NCI-H1417 (cell line): ENCODE measurements around the gene RBM43.
A peak's percentile ranks its signal among the peaks of the same experiment; 100 is the strongest.
"Not testable (repeated sequence)": the region's sequence is repeated elsewhere in the genome, so short reads cannot be mapped to it uniquely, and the experiment has no call there.

ENCODE experiments used
- DNase-seq, 3 experiments: peaks; one replicate each; lab custom pipeline; 2025; lab: John Stamatoyannopoulos, UW

Gene RBM43

DNA sequence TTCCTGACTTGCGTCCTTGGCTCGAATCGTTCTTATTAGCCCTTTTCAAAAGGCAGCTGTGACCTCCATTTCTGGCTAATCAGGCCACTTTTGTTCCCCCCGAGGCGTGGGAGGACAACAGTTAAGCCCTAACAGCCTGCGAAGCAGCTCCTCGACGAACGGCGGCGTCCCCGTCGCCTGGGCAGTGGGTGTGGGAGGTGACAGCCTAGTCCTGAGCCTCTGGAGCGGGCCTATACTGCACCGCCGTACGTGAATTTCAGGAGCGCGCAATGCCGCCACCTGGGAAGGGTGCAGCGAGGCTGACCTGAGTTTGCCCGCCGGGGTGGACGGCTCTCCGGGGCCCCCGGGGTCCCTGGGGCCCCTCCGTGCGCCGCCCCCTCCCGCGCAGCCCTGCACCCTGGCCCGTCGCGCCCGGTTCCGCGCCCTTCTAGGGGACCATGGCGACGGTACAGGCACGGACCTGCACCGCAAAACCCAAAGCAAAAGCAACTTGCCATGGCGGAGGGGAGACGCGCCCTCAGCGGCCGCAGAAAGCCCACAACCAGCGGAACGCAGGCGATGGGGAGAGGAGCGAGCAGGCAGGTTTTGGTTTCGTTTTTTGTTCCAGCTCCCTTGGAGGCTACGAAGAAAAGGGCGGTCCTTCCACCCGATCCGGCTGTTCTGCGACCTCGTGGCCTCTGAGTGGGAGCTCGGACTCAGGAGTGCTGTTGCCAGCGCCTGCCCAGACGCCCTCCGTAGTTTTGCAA, at the start of gene RBM43:
RBM43 (minus strand) TSS at position 633 of the 746 bp plus-strand sequence; CDS start at position 497, 136 bp downstream.
- DNase-seq = peak; percentile 54 to 92 (median 91)

DNA sequence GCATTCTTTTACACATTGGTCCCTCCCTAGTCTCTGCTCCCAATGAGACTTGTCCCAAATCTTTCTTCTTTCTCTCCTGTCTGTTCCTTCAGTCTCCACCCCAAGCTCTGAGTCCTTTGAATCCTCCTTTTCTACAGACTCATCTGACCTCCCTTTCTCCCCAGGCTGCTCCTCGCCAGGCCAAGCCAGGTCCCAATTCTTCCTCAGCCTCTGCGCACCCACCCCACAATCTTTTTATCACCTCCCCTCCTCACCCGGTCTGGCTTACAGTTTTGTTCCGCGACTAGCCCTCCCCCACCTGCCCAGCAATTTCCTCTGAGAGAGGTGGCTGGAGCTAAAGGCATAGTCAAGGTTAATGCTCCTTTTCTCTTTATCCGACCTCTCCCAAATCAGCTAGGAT, 48.6 kb upstream of the RBM43 start:
- DNase-seq = not testable (repeated sequence)

DNA sequence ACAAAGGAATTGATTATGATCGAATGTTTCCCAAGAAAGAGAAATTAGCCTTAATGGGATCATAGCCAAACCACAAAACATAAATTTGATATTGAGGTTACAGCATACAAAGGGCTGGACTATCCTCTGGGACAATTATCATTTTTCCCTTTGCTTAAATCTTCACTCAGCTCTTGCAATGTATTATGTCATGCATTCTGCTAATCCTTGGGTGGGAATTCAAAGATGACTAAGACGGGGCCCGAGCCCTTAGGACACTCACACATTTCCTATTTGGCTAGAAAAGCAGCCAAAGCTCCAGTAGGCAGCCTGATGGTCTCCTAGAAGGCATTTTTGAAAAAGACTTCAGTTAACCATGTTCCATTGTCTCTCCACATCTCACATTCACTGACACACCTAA, 45.0 kb upstream of the RBM43 start:
- DNase-seq = no peak

DNA sequence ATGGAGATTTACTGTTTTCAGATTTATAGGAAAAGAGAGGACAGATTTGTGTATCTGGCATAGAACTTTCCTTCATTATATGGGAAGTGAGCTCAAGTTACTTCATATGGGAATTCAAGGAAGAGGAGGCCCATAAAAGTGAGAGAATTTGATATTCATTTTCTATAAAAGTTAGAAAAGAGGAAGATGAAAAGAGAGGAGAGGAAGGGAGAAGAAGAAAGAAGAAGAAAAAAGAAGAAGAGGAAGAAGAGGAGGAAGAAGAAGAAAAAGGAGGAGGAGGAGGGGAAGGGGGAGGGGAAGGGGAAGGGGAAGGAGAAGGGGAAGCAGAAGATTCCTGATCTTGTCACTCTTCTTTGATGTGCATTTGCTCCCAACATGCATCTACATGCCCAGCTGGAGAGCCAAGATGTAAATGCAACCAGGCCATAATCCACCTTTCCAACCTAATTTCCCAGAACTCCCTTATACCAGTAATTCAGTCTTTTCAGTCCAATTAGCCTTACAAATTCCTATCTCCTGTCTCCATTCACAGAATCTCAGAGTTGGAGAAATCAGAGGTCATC, 43.5 kb upstream of the RBM43 start:
- no peak for DNase-seq

DNA sequence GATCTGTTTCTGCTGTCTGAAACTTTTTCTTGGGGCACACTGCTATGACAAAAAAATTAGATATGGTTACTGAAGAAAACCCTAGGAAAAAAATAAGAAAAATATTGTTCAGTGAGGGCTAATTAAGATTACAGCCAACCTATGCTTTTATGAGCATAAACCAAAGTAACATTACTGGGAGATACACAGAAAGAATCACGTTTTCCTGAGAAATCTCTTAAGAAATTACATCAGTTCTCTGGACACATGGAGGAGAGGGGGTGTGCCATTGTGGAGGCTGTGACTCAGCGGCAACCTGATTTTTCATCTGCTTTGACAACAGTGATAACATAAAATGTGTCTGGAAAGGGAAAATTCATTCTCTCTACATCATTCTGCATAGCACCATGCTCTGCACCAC, 41.2 kb upstream of the RBM43 start:
- no peak for DNase-seq

DNA sequence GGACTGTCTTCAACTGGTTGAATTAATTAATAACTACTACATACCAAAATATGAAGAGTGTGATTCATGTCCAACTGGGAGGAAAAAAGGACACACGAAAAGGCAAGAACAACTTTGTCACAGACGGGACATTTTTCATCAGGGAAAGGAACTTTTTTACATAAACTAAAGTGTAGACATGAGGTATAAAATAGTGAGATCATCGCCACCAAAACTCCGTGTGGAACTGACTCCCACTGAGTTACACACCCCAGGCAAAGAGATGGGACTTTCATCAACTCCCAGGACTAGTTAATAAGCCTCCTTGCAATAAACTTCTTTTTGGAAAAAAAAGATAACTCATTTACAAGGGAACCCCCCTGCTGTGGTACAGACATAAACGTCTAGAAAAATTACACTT, 40.7 kb upstream of the RBM43 start:
- DNase-seq = no peak

DNA sequence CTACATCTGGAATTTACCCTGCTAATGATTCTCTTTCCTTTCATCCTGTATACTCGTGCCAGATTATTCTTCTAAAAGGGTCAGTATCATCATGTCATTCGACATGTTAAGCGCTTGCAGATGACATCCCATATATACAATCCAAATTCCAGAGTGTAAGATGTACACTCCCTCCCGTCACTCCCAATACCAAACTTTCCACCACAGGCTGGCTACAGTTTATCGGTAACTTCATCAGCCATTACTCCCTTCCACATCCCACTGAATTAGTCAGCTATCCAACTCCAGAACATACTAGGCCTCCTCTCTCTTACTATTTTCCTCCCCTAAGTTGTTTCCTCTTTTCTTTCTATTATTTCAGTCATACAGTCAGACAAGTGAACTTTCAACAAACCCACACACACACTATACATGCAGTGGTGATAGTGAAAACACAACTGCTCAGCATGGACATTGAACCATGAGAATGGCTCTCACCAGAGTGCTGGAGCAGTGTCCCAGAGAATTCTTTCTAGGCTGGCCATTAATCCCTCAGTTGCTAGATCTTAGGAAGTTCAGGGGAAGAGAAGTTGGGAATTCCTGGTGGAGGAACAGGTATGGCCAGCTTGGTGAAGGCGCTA, 38.4 kb upstream of the RBM43 start:
- no peak for DNase-seq

DNA sequence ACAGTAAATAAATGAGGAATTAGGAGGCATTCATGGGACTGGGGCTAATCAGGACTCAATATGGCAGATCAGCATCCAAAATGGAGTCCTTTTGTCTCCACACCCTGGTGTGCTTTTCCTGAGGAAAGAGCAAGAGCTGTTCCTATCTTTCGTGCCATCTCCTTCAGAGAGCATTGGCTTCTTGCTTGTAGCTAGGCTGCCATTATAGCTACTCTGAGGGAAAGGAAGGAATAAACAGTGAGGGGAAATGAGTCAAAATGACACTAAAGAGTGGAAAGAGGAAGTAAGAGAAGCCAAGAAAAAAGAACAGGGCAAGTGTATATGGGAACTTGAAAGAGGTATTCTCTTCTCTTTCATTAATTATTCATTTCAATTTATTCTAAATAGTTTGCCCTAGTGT, 36.2 kb upstream of the RBM43 start:
- no peak for DNase-seq

DNA sequence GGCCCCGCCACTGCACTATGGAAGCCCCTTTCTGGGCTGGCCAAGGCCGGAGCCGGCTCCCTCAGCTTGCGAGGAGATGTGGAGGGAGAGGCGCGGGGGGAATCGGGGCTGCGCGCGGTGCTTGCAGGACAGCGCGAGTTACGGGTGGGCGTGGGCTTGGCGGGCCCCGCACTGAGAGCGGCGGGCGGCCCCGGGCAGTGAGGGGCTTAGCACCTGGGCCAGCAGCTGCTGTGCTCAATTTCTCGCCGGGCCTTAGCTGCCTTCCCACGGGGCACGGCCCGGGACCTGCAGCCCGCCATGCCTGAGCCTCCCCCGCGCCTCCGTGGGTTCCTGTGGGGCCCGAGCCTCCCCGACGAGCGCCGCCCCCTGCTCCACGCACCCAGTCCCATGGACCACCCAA, 34.3 kb upstream of the RBM43 start:
- not testable (repeated sequence) for DNase-seq

DNA sequence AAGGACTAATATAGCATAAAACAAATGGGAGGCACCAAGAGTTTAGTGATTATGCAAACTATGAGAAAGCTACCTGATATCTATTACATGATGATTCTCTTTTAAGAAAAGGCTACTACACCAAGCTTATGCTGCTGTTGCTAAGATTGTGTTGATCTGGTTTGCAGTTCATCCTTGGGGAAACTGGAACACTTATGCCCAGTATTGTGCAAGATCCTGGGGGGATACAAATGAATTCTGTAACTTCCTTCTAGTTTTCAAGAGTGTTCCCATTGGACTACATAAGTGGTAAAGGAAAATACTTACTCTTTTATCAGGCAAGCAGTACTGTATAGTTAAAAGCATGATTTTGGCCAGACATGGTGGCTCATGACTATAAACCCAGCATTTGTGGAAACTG, 30.9 kb upstream of the RBM43 start:
- no peak for DNase-seq

DNA sequence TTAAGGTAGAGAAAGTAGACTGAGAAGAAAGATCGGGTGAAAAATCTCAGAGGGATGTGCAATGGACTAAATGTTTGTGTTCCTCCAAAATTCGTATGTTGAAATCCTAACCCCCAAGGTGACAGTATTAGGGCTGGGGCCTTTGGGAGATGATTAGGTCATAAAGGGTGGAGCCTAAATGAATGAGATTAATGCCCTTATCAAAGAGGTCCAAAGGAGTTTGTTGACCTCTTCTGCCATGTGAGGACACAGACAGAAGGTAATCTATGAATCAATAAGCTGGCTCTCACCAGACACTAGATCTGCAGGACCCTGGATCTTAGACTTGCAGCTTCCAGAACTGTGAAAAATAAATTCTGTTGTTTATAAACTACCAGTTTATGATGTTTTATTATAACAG, 30.5 kb upstream of the RBM43 start:
- no peak for DNase-seq

DNA sequence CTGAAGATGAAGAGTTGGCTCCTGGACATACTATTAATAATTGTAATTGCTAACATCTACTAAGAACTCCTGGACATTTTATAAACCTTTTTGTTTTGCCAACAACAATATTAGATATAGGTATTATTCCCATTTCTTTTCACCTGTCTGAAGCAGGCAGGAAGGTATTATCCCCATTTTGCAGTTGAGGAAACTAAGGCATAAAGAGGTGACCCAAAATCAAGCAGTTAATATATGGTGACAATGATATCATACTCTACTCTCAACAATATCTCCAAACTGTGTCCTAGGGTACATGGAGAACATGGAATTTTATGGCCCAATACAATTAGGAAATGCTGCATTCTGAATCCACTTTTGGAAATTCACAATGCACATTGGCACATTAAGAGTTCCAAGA, 29.6 kb upstream of the RBM43 start:
- DNase-seq = no peak

DNA sequence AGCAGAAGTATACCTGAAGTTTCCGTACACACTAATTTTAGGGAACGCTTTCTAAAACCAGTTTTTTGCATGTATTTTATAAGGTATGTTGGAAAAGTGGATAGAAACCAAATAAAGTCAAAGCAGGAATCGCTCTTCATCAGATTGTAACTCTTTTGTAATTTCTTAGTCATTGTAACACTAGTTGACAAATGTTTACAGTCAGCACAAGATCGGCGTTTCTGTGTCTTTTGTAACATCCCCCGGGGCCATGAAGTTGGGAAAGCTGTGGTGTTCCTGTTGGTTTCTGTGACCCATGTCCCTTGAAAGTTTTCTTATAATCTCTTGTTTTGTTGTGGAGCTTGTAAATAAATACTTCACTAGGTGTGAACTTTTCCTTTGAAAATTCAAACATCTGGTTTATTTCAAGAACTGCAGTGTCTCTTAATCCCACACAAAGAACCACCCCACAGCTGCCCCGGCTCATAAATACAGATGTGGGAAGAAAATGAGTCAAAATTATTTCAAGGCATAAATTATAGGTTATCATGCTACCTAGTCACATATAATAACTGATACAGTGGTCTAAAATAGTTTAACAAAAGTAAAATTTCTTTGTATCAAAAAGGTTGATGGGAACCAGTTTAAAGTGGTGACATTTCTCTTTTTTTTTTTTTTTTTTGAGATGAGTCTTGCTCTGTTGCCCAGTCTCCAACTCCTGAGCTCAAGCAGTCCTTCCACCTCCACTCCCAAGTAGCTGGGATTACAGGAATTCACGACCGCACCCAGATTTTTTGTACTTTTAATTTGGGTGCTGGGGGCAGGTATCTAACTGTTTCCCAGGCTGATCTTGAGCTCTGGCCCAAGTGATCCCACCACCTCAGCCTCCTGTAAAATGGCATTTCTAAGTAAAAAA, 28.6 kb upstream of the RBM43 start:
- DNase-seq = no peak

DNA sequence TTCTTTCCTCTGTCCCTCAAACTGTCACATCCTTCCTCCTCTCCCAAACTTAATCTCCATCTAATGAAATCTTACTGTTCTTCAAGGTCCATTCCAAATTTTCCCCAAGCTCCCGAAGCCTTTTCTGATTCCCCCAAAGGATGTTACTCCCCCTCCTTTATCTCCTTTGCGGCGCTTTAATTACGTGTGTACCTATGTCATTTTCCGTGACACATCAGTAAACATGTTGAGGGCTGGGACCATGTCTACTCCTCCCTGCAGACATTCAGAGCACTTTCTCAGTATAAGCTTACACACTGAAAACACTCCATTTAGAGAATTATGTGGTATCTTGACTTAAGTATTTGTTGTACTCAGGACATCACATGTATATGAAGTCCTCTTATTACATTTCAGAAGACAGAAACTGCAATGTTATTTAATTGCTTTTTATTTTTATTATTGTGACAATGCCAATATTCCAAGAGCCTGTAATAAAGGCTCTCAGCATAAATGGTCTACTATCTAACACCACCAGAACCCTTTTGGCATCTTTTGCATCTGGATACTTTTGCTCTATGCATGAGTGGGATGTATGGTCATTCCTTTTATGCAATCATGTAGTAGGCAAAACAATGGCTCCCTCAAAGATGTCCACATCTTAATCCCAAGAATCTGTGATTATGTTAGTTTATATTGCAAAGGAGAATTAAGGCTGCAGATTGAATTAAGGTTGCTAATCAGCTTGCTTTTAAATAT, 26.0 kb upstream of the RBM43 start:
- no peak for DNase-seq

DNA sequence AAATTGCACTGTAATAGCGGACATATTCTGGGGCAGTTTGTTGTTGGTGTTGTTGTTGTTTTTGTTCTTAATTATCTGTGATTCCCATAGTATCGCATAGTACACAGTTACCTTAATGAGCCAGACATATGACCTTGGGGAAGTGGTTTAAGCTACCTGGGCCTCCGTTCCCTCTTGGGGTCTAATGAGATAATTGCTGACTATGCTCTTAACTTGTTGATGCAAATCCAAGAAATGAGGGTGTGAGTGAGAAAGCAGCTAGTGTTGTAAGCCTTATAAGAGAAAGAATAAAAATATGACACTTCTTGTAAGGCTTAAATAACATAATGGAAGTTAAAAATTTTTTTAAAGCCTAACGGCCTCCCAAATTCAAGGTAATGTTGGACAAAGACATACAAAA, 20.7 kb upstream of the RBM43 start:
- DNase-seq = no peak

DNA sequence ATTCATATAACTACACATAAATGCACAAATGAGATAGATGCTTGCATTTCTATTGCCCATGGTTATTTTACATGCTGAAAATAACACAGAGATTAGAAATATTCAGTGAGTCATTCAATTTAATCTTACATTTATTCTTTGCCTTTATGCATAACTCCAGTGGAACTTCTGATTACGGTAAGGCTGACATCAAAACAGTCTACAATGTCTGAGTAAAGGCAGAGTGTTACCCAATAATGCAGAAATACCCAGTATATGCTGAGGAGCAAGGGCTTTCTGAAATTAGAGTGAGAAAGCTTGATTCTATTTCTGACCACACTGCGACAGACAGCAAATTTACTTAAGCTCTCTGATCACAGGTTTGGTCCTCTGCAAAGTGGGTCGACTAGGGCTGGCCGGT, 18.6 kb upstream of the RBM43 start:
- no peak for DNase-seq

DNA sequence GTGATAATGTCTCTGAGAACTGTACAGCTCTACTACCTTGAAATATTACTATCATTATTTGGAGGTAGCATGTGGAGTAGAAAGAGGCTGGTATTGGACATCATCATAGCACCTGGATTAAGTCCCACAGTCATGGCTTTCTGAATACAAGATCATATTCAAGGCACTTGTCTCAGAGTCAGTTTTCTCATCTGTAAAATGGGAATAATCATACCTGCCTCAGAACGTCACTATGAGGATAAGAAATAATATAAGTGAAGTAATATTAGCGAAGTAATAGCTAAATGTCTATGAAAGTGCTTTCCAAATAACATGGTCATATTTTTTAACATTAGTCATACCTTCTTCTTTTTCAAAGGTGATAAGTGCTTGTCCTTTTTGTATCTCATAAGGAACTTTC, 16.8 kb upstream of the RBM43 start:
- DNase-seq = no peak

DNA sequence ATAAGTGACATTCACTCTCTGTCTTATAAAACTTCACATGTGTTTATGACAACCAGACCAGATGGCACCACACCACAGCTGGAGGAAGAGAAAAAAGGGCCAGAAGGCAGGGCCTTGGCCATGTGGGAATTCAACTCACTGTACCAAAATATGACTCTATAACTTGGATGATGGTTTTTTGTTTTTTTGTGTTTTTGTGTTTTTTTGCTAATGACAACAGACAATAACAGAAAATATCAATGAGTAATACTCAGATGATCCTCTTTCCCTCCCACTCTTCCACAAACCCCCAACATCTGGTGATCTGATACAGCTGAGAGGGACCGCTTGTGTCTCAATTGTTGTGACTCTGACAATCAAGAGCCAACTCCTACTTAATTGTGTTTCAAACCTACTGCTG, 15.4 kb upstream of the RBM43 start:
- no peak for DNase-seq

DNA sequence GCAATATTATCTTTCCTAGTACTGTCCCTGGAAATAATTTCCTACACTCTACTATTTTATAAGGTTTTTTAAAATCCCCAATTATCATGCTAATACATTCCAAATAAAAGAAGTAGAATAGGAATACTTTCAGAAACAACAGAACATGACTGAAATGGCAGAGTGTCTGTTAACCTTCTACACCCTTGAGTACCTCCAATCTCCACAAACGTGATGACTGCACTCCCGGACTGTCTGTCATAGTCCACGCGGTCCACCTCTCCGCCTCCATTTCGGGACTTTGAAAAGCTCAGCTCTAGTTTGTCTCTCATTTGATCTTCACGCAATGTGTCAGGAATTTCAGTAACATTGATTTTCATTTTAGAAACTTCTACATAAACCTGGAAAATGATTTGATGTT, 13.6 kb upstream of the RBM43 start:
- DNase-seq = no peak

DNA sequence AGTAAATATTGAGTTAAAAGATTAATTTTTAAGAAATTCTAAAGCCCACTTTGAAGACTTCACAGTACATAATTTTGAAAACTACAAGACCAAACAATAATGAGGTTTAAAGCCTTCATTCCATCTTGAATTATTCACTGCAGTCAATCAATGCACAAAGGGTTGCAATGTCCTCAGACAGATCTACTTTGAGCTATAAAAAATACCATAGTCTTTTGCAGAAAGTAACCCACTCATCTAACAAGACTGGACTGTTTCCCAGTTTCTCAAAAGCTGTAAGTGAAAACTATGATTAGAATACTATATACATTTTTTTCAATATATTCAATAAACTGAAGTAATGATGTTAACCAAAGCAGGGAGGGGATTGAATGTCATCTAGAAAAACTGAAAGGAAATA, 10.2 kb upstream of the RBM43 start:
- DNase-seq = no peak

DNA sequence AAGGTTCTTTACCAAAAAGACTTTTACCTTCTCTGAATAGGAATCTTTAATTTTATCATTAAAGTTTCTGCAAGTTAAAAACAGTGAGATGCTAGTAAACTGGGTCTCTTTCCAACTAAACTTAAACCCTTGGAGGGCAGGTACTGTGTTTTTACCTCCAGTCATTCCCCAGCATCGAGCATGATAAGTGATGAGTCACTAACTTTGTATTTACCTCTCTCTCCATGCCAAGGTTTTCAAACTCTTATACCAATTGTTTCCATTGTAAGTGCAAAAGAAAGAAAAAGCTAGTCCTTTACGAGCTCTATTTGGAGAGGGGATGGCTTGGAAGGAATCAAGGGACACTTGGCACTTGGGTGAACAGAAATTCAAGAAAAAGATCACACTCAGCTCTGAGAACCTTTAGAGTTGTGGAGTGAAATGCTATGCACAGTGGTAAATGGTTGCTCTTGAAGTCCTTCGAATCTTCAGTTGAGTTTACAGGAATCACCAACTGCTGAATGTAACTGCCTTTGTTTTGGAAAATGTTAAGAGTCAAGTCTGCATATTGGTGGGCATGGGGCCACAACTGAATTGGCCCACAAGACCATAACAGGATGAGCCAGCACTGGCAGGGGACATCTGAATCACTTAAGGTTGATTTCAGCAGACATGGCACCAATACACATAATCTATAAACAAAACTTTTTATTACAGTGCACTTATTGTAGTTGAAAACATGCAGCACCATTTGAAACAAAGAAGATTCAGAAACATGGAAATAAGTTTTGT, 8.3 kb upstream of the RBM43 start:
- no peak for DNase-seq
